Measurements from ENCODE around the gene UMAD1. TPM values are rescaled to one million over a fixed set of nuclear protein-coding genes. Genes with fewer than 3 reads are reported as not detected.

Gene UMAD1
- total RNA-seq, 4 donors from 2014 or later: 6.1 to 11.2 (median 9.3) TPM

GRCh38 chr7:7790041-7790741, 149.6 kb downstream of the UMAD1 start:
- intact Hi-C loops (cut with DNase I): no loop called here
- Histone ChIP-seq H3K4me1 (peaks cover 0 to 9% (median 3%) of the 10 kb centered on the region in 4 donors), H3K4me3 (no peak overlapping the region), H3K9me3 (no peaks in the 10 kb centered on the region), H3K27ac (replicated peaks in 1 of 4) (no peak overlapping the region), H3K27me3 (no peaks in the 10 kb centered on the region), H3K36me3 (no peaks in the 10 kb centered on the region)
- WGBS: 94% methylated on average over 6 of the region's 6 CpGs
- no peak for DNase-seq (ENCODE audit: extremely low spot score)
- TF ChIP-seq POLR2A (IDR thresholded peaks at IDR 0.05; ENCODE audit: low read depth): no peak
- no peak for TF ChIP-seq EP300 (IDR thresholded peaks at IDR 0.05)
- TF ChIP-seq CTCF (IDR thresholded peaks at IDR 0.05): no peak
- TF ChIP-seq POLR2AphosphoS5 (IDR thresholded peaks at IDR 0.05): no peak

- no peak for DNase-seq (ENCODE audit: extremely low spot score)
- no peaks in the 10 kb centered on the region for H3K27me3 ChIP-seq
- H3K27ac ChIP-seq (replicated peaks in 1 of 4): no peak overlapping the region
- intact Hi-C loops (cut with DNase I): no loop called here
- no peaks in the 10 kb centered on the region for H3K9me3 ChIP-seq
- H3K4me3 ChIP-seq: no peak overlapping the region
- WGBS: 86% methylated on average over 5 of the region's 5 CpGs
- TF ChIP-seq EP300 (IDR thresholded peaks at IDR 0.05) (no peak), CTCF (IDR thresholded peaks at IDR 0.05) (no peak), POLR2AphosphoS5 (IDR thresholded peaks at IDR 0.05) (no peak), POLR2A (IDR thresholded peaks at IDR 0.05; ENCODE audit: low read depth) (no peak)
- no peaks in the 10 kb centered on the region for H3K36me3 ChIP-seq
- H3K4me1 ChIP-seq: peaks cover 0 to 9% (median 3%) of the 10 kb centered on the region in 4 donors
These were observed 151.0 kb downstream of the UMAD1 start for GRCh38 chr7:7791523-7791922.

- Histone ChIP-seq H3K4me1 (peaks cover 0 to 9% (median 3%) of the 10 kb centered on the region in 4 donors), H3K36me3 (peaks cover 0 to 4% (median under 1%) of the 10 kb centered on the region in 4 donors), H3K4me3 (no peak overlapping the region), H3K27ac (replicated peaks in 1 of 4) (no peak overlapping the region), H3K9me3 (no peaks in the 10 kb centered on the region), H3K27me3 (no peaks in the 10 kb centered on the region)
- 72% methylated on average over 1 of the region's 1 CpG for WGBS
- DNase-seq (ENCODE audit: extremely low spot score): no peak
- intact Hi-C loops (cut with DNase I): no loop called here
- TF ChIP-seq POLR2A (IDR thresholded peaks at IDR 0.05; ENCODE audit: low read depth): no peak
- no peak for TF ChIP-seq POLR2AphosphoS5 (IDR thresholded peaks at IDR 0.05)
- no peak for TF ChIP-seq CTCF (IDR thresholded peaks at IDR 0.05)
- no peak for TF ChIP-seq EP300 (IDR thresholded peaks at IDR 0.05)
These were observed 151.5 kb downstream of the UMAD1 start for GRCh38 chr7:7792056-7792455.

GRCh38 chr7:7793249-7793648, 152.7 kb downstream of the UMAD1 start:
- H3K4me1 ChIP-seq: peaks cover 0 to 9% (median 3%) of the 10 kb centered on the region in 4 donors
- no peak overlapping the region for H3K4me3 ChIP-seq
- H3K36me3 ChIP-seq: peaks cover 0 to 5% (median 2%) of the 10 kb centered on the region in 4 donors
- H3K27me3 ChIP-seq: no peaks in the 10 kb centered on the region
- H3K9me3 ChIP-seq: no peaks in the 10 kb centered on the region
- no peak overlapping the region for H3K27ac ChIP-seq (replicated peaks in 1 of 4)
- TF ChIP-seq EP300 (IDR thresholded peaks at IDR 0.05) (no peak), POLR2AphosphoS5 (IDR thresholded peaks at IDR 0.05) (no peak), CTCF (IDR thresholded peaks at IDR 0.05) (no peak), POLR2A (IDR thresholded peaks at IDR 0.05; ENCODE audit: low read depth) (no peak)
- no peak for DNase-seq (ENCODE audit: extremely low spot score)
- 68% methylated on average over 2 of the region's 2 CpGs for WGBS
- intact Hi-C loops (cut with DNase I): no loop called here
